ENCODE measurements around the gene NEDD4L.
"Not testable (repeated sequence)": the region's sequence is repeated elsewhere in the genome, so short reads cannot be mapped to it uniquely, and the experiment has no call there.

NEDD4L gene

GRCh38 chr18:58363767-58364540 is 319.9 kb downstream of the NEDD4L start:
- DNase-seq (ENCODE audit: low spot score) (peak; percentile 18), FAIRE-seq (peak; percentile 74)

GRCh38 chr18:58364876-58365528 is 321.0 kb downstream of the NEDD4L start:
- DNase-seq (ENCODE audit: low spot score) (peak; percentile 79), FAIRE-seq (peak; percentile 76)

- no peak for DNase-seq (ENCODE audit: low spot score)
- FAIRE-seq = no peak
Measured at GRCh38 chr18:58367425-58368140, 323.6 kb downstream of the NEDD4L start.

- FAIRE-seq = no peak
- no peak for DNase-seq (ENCODE audit: low spot score)
Measured at GRCh38 chr18:58369616-58370015, 325.6 kb downstream of the NEDD4L start.

GRCh38 chr18:58370038-58370580 is 326.1 kb downstream of the NEDD4L start:
- FAIRE-seq = no peak
- DNase-seq (ENCODE audit: low spot score) = no peak

- FAIRE-seq = no peak
- no peak for DNase-seq (ENCODE audit: low spot score)
Measured at GRCh38 chr18:58370612-58371011, 326.6 kb downstream of the NEDD4L start.

GRCh38 chr18:58373481-58373880 is 329.5 kb downstream of the NEDD4L start:
- FAIRE-seq = no peak
- no peak for DNase-seq (ENCODE audit: low spot score)

GRCh38 chr18:58375051-58375450 is 331.0 kb downstream of the NEDD4L start:
- DNase-seq (ENCODE audit: low spot score) (no peak), FAIRE-seq (no peak)

- DNase-seq (ENCODE audit: low spot score) (no peak), FAIRE-seq (no peak)
Measured at GRCh38 chr18:58378411-58379379, 334.7 kb downstream of the NEDD4L start.

GRCh38 chr18:58379443-58379842 is 335.4 kb downstream of the NEDD4L start:
- no peak for FAIRE-seq
- DNase-seq (ENCODE audit: low spot score) = no peak

GRCh38 chr18:58380113-58380512 is 336.1 kb downstream of the NEDD4L start:
- FAIRE-seq; DNase-seq (ENCODE audit: low spot score): not testable (repeated sequence)

- no peak for FAIRE-seq
- no peak for DNase-seq (ENCODE audit: low spot score)
Measured at GRCh38 chr18:58381676-58382411, 337.8 kb downstream of the NEDD4L start.

- FAIRE-seq (no peak), DNase-seq (ENCODE audit: low spot score) (no peak)
Measured at GRCh38 chr18:58382446-58382845, 338.4 kb downstream of the NEDD4L start.

- DNase-seq (ENCODE audit: low spot score) (no peak), FAIRE-seq (no peak)
Measured at GRCh38 chr18:58385472-58385871, 341.4 kb downstream of the NEDD4L start.

GRCh38 chr18:58386780-58387179 is 342.8 kb downstream of the NEDD4L start:
- no peak for DNase-seq (ENCODE audit: low spot score)
- FAIRE-seq = no peak

GRCh38 chr18:58387716-58388115 is 343.7 kb downstream of the NEDD4L start:
- DNase-seq (ENCODE audit: low spot score) = no peak
- FAIRE-seq = no peak

- no peak for DNase-seq (ENCODE audit: low spot score)
- FAIRE-seq = no peak
Measured at GRCh38 chr18:58388736-58389135, 344.7 kb downstream of the NEDD4L start.

- no peak for FAIRE-seq
- DNase-seq (ENCODE audit: low spot score) = no peak
Measured at GRCh38 chr18:58389745-58390144, 345.7 kb downstream of the NEDD4L start.

- DNase-seq (ENCODE audit: low spot score) (no peak), FAIRE-seq (no peak)
Measured at GRCh38 chr18:58390399-58390798, 346.4 kb downstream of the NEDD4L start.

GRCh38 chr18:58391231-58391825 is 347.3 kb downstream of the NEDD4L start:
- FAIRE-seq = no peak
- DNase-seq (ENCODE audit: low spot score) = no peak
